Lower leg skin (tissue), 3 donors: ENCODE data around the gene STRIP2.

Experiments used
- POLR2A ChIP-seq, 2 donors: fragments of 450-650 bp; IDR thresholded peaks; one replicate each; pipeline ENCODE4 v1.6.1; 2016 to 2017; ENCODE audit warnings: antibody characterized with exemption in 2 of 2, mild to moderate bottlenecking in 1 of 2, moderate library complexity in 1 of 2
- TF ChIP-seq, protein P1 (sequence below), 3 donors: fragments of 450-650 bp; IDR thresholded peaks; one replicate each; pipeline ENCODE4 v1.5.1; 2016; ENCODE audit warnings: antibody characterized with exemption in 3 of 3, mild to moderate bottlenecking in 3 of 3, moderate library complexity in 2 of 3

DNA sequence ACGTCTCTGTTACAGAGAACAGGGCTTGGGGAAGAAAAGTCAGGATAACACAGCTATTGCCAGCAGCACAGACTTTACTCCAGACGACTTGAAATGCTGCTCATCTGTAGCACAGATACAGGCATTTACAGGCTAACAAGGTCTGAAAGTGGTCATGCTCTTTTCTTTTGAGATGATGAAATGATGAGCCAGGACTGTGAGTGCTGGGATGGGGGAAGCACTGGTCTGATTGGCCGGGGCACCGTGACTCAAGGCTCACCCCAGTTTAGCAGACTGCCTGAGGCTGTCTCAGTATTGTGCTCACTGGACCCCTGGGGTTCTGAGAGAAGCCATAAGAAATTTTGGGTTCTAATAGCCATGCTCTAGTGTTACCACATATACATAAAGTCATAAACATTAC is 80.5 kb downstream of the STRIP2 start:
- TF ChIP-seq POLR2A (IDR thresholded peaks at IDR 0.05), result no peak
- TF ChIP-seq, protein P1, sequence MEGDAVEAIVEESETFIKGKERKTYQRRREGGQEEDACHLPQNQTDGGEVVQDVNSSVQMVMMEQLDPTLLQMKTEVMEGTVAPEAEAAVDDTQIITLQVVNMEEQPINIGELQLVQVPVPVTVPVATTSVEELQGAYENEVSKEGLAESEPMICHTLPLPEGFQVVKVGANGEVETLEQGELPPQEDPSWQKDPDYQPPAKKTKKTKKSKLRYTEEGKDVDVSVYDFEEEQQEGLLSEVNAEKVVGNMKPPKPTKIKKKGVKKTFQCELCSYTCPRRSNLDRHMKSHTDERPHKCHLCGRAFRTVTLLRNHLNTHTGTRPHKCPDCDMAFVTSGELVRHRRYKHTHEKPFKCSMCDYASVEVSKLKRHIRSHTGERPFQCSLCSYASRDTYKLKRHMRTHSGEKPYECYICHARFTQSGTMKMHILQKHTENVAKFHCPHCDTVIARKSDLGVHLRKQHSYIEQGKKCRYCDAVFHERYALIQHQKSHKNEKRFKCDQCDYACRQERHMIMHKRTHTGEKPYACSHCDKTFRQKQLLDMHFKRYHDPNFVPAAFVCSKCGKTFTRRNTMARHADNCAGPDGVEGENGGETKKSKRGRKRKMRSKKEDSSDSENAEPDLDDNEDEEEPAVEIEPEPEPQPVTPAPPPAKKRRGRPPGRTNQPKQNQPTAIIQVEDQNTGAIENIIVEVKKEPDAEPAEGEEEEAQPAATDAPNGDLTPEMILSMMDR (IDR thresholded peaks at IDR 0.05), result no peak
